GM12801 (cell line): ENCODE results near the gene ADRB2.

Source experiments
- CTCF ChIP-seq: IDR thresholded peaks from one replicate; pipeline ENCODE4 v1.5.1; 2011; ENCODE audit warnings: control low read depth; ENCODE audit not compliant: insufficient read length; ENCODE audit errors: extremely low read depth

Gene ADRB2

GRCh38 chr5:148831590-148832565 is 5.5 kb downstream of the ADRB2 start:
- no peak for TF ChIP-seq CTCF

GRCh38 chr5:148833122-148833521 is 6.7 kb downstream of the ADRB2 start:
- TF ChIP-seq CTCF: no peak

GRCh38 chr5:148833925-148834324 is 7.5 kb downstream of the ADRB2 start:
- no peak for TF ChIP-seq CTCF

- no peak for TF ChIP-seq CTCF
Measured at GRCh38 chr5:148834689-148835088, 8.3 kb downstream of the ADRB2 start.

- no peak for TF ChIP-seq CTCF
Measured at GRCh38 chr5:148836272-148837250, 10.2 kb downstream of the ADRB2 start.

GRCh38 chr5:148837383-148837782 is 11.0 kb downstream of the ADRB2 start:
- no peak for TF ChIP-seq CTCF

GRCh38 chr5:148838357-148838756 is 11.9 kb downstream of the ADRB2 start:
- TF ChIP-seq CTCF: no peak
